ENCODE measurements around the gene NFIC.

The NFIC gene

GRCh38 chr19:3509566-3509989 lies 143.2 kb downstream of the NFIC start:
- H3K27ac ChIP-seq (ENCODE audit: low read length): peak overlapping the region; percentile 18

GRCh38 chr19:3510727-3511126 lies 144.3 kb downstream of the NFIC start:
- H3K4me3 ChIP-seq (ENCODE audit: low read length in 2 of 2): no peak overlapping the region
- H3K4me1 ChIP-seq (ENCODE audit: control insufficient read depth, insufficient read depth, low read length): peaks cover 24% of the 10 kb centered on the region
- H3K9ac ChIP-seq (ENCODE audit: low read length in 2 of 2): no peak overlapping the region
- no peak overlapping the region for H3K27ac ChIP-seq (ENCODE audit: low read length)
- H3K9me3 ChIP-seq (ENCODE audit: control insufficient read depth in 2 of 2, low read length in 2 of 2): no peaks in the 10 kb centered on the region
- H3K27me3 ChIP-seq (ENCODE audit: control insufficient read depth in 1 of 2, insufficient read depth in 2 of 2, low read length in 2 of 2): no peaks in the 10 kb centered on the region
- H3K36me3 ChIP-seq (ENCODE audit: control insufficient read depth in 2 of 2, insufficient read depth in 2 of 2, low read length in 2 of 2): no peaks in the 10 kb centered on the region

More at GRCh38 chr19:3509566-3509989, 143.2 kb downstream of the NFIC start:
- no peaks in the 10 kb centered on the region for H3K27me3 ChIP-seq (ENCODE audit: control insufficient read depth in 1 of 2, insufficient read depth in 2 of 2, low read length in 2 of 2)
- no peak overlapping the region for H3K9ac ChIP-seq (ENCODE audit: low read length in 2 of 2)
- H3K4me1 ChIP-seq (ENCODE audit: control insufficient read depth, insufficient read depth, low read length): peaks cover 27% of the 10 kb centered on the region
- H3K36me3 ChIP-seq (ENCODE audit: control insufficient read depth in 2 of 2, insufficient read depth in 2 of 2, low read length in 2 of 2): no peaks in the 10 kb centered on the region
- no peaks in the 10 kb centered on the region for H3K9me3 ChIP-seq (ENCODE audit: control insufficient read depth in 2 of 2, low read length in 2 of 2)
- no peak overlapping the region for H3K4me3 ChIP-seq (ENCODE audit: low read length in 2 of 2)

DNA sequence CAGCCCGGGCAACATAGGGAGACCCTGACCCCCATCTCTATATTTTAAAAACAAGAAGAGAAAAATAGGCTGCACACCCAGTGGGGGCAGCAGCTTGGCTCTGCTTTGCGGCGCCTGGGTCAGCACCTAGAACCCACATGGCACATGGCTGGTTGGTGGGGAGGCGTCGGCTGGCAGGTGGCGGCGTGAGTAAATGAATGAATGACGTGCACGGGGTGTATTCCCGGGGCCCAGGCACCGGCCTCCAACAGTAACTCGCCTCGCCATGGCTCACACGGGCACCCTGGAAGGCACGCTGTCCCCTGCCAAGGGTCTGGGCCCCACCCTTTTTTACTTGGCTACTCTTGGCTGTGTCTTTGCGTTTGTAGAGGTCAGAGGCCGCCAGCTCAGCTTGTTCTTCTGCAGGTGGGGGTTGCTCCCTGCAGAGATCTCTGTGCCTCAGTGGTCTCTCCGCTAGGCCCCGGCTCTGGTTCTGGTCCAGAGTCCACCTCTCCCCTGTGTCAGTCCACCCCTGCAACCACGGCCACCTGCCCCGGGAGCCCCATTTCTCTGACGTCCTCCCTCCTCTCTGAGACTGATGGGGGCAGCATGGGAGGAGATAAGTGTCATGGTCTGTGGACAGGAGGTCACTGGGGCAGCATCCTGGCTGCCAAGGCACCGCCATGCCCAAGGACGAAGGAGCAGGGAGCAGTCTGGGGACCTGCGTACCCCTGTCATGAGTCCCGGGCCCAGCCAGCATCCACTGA lies 145.3 kb downstream of the NFIC start:
- Histone ChIP-seq H3K9ac (ENCODE audit: low read length in 2 of 2) (no peak overlapping the region), H3K27ac (ENCODE audit: low read length) (no peak overlapping the region), H3K4me1 (ENCODE audit: control insufficient read depth, insufficient read depth, low read length) (peaks cover 30% of the 10 kb centered on the region), H3K4me3 (ENCODE audit: low read length in 2 of 2) (no peak overlapping the region), H3K9me3 (ENCODE audit: control insufficient read depth in 2 of 2, low read length in 2 of 2) (no peaks in the 10 kb centered on the region), H3K27me3 (ENCODE audit: control insufficient read depth in 1 of 2, insufficient read depth in 2 of 2, low read length in 2 of 2) (no peaks in the 10 kb centered on the region), H3K36me3 (ENCODE audit: control insufficient read depth in 2 of 2, insufficient read depth in 2 of 2, low read length in 2 of 2) (no peaks in the 10 kb centered on the region)

DNA sequence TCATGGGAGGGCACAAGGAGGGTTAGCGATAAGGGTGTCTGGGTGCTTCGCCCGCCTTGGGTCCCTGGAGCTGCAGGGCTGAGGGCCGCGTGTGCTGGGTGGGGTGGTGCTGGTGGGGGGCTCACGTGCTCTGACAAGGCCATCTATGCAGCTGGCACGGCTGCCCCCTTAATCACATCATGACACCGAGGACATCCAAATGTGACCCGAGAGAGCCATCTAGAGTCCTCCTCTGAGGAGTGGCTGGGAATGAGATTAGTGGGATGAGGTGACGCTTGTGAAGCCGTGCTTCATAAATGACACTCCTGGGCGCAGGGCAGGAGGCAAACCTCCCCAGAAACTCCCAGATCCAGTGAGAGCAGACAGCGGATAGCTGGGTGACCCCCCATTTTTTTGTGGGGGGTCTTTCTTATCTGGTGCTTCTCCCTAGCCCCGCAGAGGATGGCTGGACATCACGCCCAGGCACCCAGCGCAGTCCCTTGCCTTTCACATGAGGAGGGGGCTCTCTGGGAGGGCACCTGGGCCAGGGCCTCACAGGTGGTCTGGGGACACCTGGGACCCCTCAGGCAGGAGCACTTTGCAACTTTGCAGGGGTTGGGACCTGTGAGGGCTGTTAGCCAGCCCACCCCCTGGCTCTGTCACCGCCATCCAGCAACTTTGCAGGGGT lies 146.3 kb downstream of the NFIC start:
- Histone ChIP-seq H3K4me1 (ENCODE audit: control insufficient read depth, insufficient read depth, low read length) (peaks cover 24% of the 10 kb centered on the region), H3K27ac (ENCODE audit: low read length) (no peak overlapping the region), H3K36me3 (ENCODE audit: control insufficient read depth in 2 of 2, insufficient read depth in 2 of 2, low read length in 2 of 2) (no peaks in the 10 kb centered on the region), H3K9me3 (ENCODE audit: control insufficient read depth in 2 of 2, low read length in 2 of 2) (no peaks in the 10 kb centered on the region), H3K9ac (ENCODE audit: low read length in 2 of 2) (no peak overlapping the region), H3K4me3 (ENCODE audit: low read length in 2 of 2) (no peak overlapping the region), H3K27me3 (ENCODE audit: control insufficient read depth in 1 of 2, insufficient read depth in 2 of 2, low read length in 2 of 2) (no peaks in the 10 kb centered on the region)

GRCh38 chr19:3513229-3514140 lies 147.1 kb downstream of the NFIC start:
- peaks cover 23% of the 10 kb centered on the region for H3K4me1 ChIP-seq (ENCODE audit: control insufficient read depth, insufficient read depth, low read length)
- no peak overlapping the region for H3K27ac ChIP-seq (ENCODE audit: low read length)
- H3K9ac ChIP-seq (ENCODE audit: low read length in 2 of 2): no peak overlapping the region
- H3K4me3 ChIP-seq (ENCODE audit: low read length in 2 of 2): no peak overlapping the region
- H3K36me3 ChIP-seq (ENCODE audit: control insufficient read depth in 2 of 2, insufficient read depth in 2 of 2, low read length in 2 of 2): no peaks in the 10 kb centered on the region
- H3K27me3 ChIP-seq (ENCODE audit: control insufficient read depth in 1 of 2, insufficient read depth in 2 of 2, low read length in 2 of 2): no peaks in the 10 kb centered on the region
- no peaks in the 10 kb centered on the region for H3K9me3 ChIP-seq (ENCODE audit: control insufficient read depth in 2 of 2, low read length in 2 of 2)

DNA sequence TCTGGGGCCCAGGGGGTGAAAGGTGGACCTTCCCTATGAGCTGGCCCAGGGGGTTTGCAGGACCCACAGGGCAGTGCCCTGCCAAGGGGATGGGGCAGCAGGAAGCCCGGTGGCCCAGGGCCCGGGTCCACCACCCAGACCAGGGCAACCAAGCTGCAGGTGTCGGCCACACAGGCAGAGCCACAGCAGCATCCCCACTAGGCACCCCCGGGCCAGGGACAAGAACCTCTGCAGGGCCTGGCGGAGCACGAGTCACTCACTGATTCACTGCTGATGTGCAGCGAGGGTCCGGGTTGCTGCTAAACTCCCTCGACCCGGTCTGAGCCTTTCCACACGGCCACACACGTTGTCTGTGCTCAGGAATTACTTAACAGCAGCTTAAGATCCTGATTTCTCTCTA lies 148.5 kb downstream of the NFIC start:
- no peak overlapping the region for H3K27ac ChIP-seq (ENCODE audit: low read length)
- H3K9ac ChIP-seq (ENCODE audit: low read length in 2 of 2): no peak overlapping the region
- no peaks in the 10 kb centered on the region for H3K27me3 ChIP-seq (ENCODE audit: control insufficient read depth in 1 of 2, insufficient read depth in 2 of 2, low read length in 2 of 2)
- H3K4me3 ChIP-seq (ENCODE audit: low read length in 2 of 2): no peak overlapping the region
- peaks cover 0 to 4% of the 10 kb centered on the region in 2 donors for H3K36me3 ChIP-seq (ENCODE audit: control insufficient read depth in 2 of 2, insufficient read depth in 2 of 2, low read length in 2 of 2)
- peaks cover 16% of the 10 kb centered on the region for H3K4me1 ChIP-seq (ENCODE audit: control insufficient read depth, insufficient read depth, low read length)
- H3K9me3 ChIP-seq (ENCODE audit: control insufficient read depth in 2 of 2, low read length in 2 of 2): no peaks in the 10 kb centered on the region

DNA sequence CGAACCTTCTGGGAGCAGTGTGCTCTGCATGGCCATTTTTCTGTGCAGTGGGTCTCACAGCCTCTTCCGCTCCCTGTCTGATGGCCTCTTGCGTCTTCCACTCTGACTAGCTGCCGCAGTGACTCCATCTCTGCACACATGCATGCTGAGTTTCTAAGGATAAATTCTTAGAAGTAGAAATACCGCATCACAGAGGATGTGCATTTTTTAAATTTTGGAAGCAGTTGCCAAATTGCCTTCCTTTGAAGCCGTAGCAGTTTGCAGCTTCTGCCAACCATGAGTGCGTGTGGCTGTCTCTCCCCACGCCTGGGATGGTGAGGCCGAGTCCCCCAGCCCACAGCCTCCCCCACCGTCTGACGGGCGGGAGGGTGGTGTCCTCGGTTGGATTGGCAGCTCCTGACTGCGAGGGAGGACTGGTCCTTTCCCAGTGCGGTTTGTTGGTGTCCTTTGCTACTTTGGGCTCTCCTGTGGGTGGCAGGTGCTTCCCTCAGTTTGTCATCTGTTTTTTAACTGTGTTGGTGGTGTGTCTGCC lies 149.6 kb downstream of the NFIC start:
- Histone ChIP-seq H3K9ac (ENCODE audit: low read length in 2 of 2) (no peak overlapping the region), H3K4me3 (ENCODE audit: low read length in 2 of 2) (no peak overlapping the region), H3K9me3 (ENCODE audit: control insufficient read depth in 2 of 2, low read length in 2 of 2) (no peaks in the 10 kb centered on the region), H3K4me1 (ENCODE audit: control insufficient read depth, insufficient read depth, low read length) (peaks cover 21% of the 10 kb centered on the region), H3K27me3 (ENCODE audit: control insufficient read depth in 1 of 2, insufficient read depth in 2 of 2, low read length in 2 of 2) (no peaks in the 10 kb centered on the region), H3K36me3 (ENCODE audit: control insufficient read depth in 2 of 2, insufficient read depth in 2 of 2, low read length in 2 of 2) (peaks cover 0 to 4% of the 10 kb centered on the region in 2 donors), H3K27ac (ENCODE audit: low read length) (no peak overlapping the region)

- Histone ChIP-seq H3K9me3 (ENCODE audit: control insufficient read depth in 2 of 2, low read length in 2 of 2) (no peaks in the 10 kb centered on the region), H3K36me3 (ENCODE audit: control insufficient read depth in 2 of 2, insufficient read depth in 2 of 2, low read length in 2 of 2) (peaks cover 0 to 4% of the 10 kb centered on the region in 2 donors), H3K27ac (ENCODE audit: low read length) (no peak overlapping the region), H3K4me1 (ENCODE audit: control insufficient read depth, insufficient read depth, low read length) (peaks cover 18% of the 10 kb centered on the region), H3K4me3 (ENCODE audit: low read length in 2 of 2) (no peak overlapping the region), H3K9ac (ENCODE audit: low read length in 2 of 2) (no peak overlapping the region), H3K27me3 (ENCODE audit: control insufficient read depth in 1 of 2, insufficient read depth in 2 of 2, low read length in 2 of 2) (no peaks in the 10 kb centered on the region)
Observed at GRCh38 chr19:3516675-3517207, 150.4 kb downstream of the NFIC start.

GRCh38 chr19:3517638-3518037 lies 151.3 kb downstream of the NFIC start:
- Histone ChIP-seq H3K4me1 (ENCODE audit: control insufficient read depth, insufficient read depth, low read length) (peaks cover 17% of the 10 kb centered on the region), H3K36me3 (ENCODE audit: control insufficient read depth in 2 of 2, insufficient read depth in 2 of 2, low read length in 2 of 2) (peaks cover 0 to 7% of the 10 kb centered on the region in 2 donors), H3K9me3 (ENCODE audit: control insufficient read depth in 2 of 2, low read length in 2 of 2) (no peaks in the 10 kb centered on the region), H3K9ac (ENCODE audit: low read length in 2 of 2) (no peak overlapping the region), H3K27ac (ENCODE audit: low read length) (no peak overlapping the region), H3K27me3 (ENCODE audit: control insufficient read depth in 1 of 2, insufficient read depth in 2 of 2, low read length in 2 of 2) (no peaks in the 10 kb centered on the region), H3K4me3 (ENCODE audit: low read length in 2 of 2) (no peak overlapping the region)

DNA sequence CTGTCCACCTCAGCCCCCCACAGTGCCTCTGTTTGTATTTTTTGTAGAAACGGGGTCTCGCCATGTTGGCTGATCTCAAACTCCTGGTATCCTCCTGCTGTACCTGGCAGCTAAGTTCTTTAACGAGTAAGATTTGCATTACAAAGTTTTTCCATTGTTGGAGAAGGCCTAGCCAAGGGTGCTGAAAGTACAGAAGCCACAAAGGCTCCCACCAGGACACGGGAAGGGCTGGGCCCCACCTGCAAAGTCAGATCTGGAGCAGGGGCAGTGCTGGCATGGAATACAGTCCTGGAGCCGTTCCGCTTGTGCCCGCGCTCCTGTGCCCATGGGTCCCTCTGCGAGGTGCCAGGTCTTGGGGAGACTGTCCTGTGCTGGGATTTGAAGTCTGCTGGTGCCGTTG lies 151.9 kb downstream of the NFIC start:
- H3K9me3 ChIP-seq (ENCODE audit: control insufficient read depth in 2 of 2, low read length in 2 of 2): no peaks in the 10 kb centered on the region
- no peak overlapping the region for H3K9ac ChIP-seq (ENCODE audit: low read length in 2 of 2)
- H3K4me3 ChIP-seq (ENCODE audit: low read length in 2 of 2): no peak overlapping the region
- H3K27me3 ChIP-seq (ENCODE audit: control insufficient read depth in 1 of 2, insufficient read depth in 2 of 2, low read length in 2 of 2): no peaks in the 10 kb centered on the region
- H3K4me1 ChIP-seq (ENCODE audit: control insufficient read depth, insufficient read depth, low read length): peaks cover 17% of the 10 kb centered on the region
- H3K36me3 ChIP-seq (ENCODE audit: control insufficient read depth in 2 of 2, insufficient read depth in 2 of 2, low read length in 2 of 2): peaks cover 0 to 7% of the 10 kb centered on the region in 2 donors
- no peak overlapping the region for H3K27ac ChIP-seq (ENCODE audit: low read length)
